Left lung (tissue), 10 donors: ENCODE data around the gene DNM1. TPM values are rescaled to one million over a fixed set of nuclear protein-coding genes. Genes with fewer than 3 reads are reported as not detected.
A peak's percentile ranks its signal among the peaks of the same experiment; 100 is the strongest.
"Not testable (repeated sequence)": the region's sequence is repeated elsewhere in the genome, so short reads cannot be mapped to it uniquely, and the experiment has no call there.

Experiments
- ATAC-seq: fragments of 200-7000 bp; cut with Tn5 transposase; one replicate; pipeline ENCODE4 v1.9.1; 2020; ENCODE audit warnings: moderate library complexity
- DNase-seq, 4 donors: peaks; one replicate each; pipeline ENCODE4 v3.0.0-alpha.2; 2013 to 2020
- H3K27ac ChIP-seq, 2 donors: fragments of 200-600 bp; sonication (generic) in 1 of 2; one replicate each; pipeline versions ENCODE4 v1.5.0 to v1.8.0; 2020 to 2021
- H3K27me3 ChIP-seq, 2 donors: fragments of 200-600 bp; sonication (generic) in 1 of 2; one replicate each; pipeline versions ENCODE4 v1.5.0 to v1.8.0; 2020 to 2021
- H3K36me3 ChIP-seq, 2 donors: fragments of 200-600 bp; sonication (generic) in 1 of 2; one replicate each; pipeline versions ENCODE4 v1.5.0 to v1.8.0; 2020 to 2021
- H3K4me1 ChIP-seq, 2 donors: fragments of 200-600 bp; one replicate each; pipeline ENCODE4 v1.8.0; 2021
- H3K4me3 ChIP-seq, 2 donors: fragments of 200-600 bp; sonication (generic) in 1 of 2; one replicate each; pipeline versions ENCODE4 v1.5.0 to v1.8.0; 2020 to 2021; ENCODE audit warnings: mild to moderate bottlenecking in 1 of 2
- H3K9me3 ChIP-seq, 2 donors: fragments of 200-600 bp; sonication (generic) in 1 of 2; one replicate each; pipeline versions ENCODE4 v1.5.0 to v1.8.0; 2020 to 2021
- CTCF ChIP-seq, 2 donors: fragments of 200-600 bp; sonication (generic) in 1 of 2; IDR thresholded peaks; one replicate each; pipeline versions ENCODE4 v1.5.0 to v1.8.0; 2021; ENCODE audit warnings: antibody characterized with exemption in 2 of 2
- intact Hi-C, 2 donors: fragments of 100-400 bp; cut with DNase I; formaldehyde crosslinking; loops; one replicate each; pipeline versions ENCODE4 v1.11.2 to v1.14.2; 2022
- polyA plus RNA-seq, 6 donors: library from polyadenylated mRNA; unstranded; fragments of 120-200 nt; gene quantifications; one replicate each; pipeline ENCODE4 v1.2.1, GENCODE V29; 2013; ENCODE audit not compliant: insufficient read length in 6 of 6
- total RNA-seq, 2 donors: library from RNA; stranded (reverse); fragmentation: NEBNext Ultra II Directional; extraction: Animal tissue kit (Norgen Biotek cat#: 25700); gene quantifications; one replicate each; pipeline ENCODE4 v1.2.1, GENCODE V29; 2021
- donor health status: DM: no; HTN: yes; CAD: no.
- donor health status: DM: no; HTN: no; CAD: no.

Gene DNM1
- total and polyA plus RNA-seq, 8 donors = 9.0 to 90.0 (median 62.2) TPM

- Histone ChIP-seq H3K27ac (no peak overlapping the region), H3K4me1 (no peaks in the 10 kb centered on the region), H3K9me3 (peaks cover 0 to 7% of the 10 kb centered on the region in 2 donors), H3K27me3 (no peaks in the 10 kb centered on the region), H3K4me3 (no peak overlapping the region), H3K36me3 (peaks cover 4 to 81% of the 10 kb centered on the region in 2 donors)
- TF ChIP-seq CTCF (IDR thresholded peaks at IDR 0.05) = no peak
- ATAC-seq (no peak), DNase-seq (no peak)
- intact Hi-C loops = no loop called here
Measured at GRCh38 chr9:128175726-128176125, 27.5 kb upstream of the DNM1 start.

- no peaks in the 10 kb centered on the region for H3K4me1 ChIP-seq
- no peak overlapping the region for H3K4me3 ChIP-seq
- intact Hi-C loops = no loop called here
- peaks cover 4 to 91% of the 10 kb centered on the region in 2 donors for H3K36me3 ChIP-seq
- no peaks in the 10 kb centered on the region for H3K27me3 ChIP-seq
- no peak for DNase-seq
- H3K9me3 ChIP-seq = peaks cover 0 to 7% of the 10 kb centered on the region in 2 donors
- H3K27ac ChIP-seq = no peak overlapping the region
- ATAC-seq = no peak
- no peak for TF ChIP-seq CTCF (IDR thresholded peaks at IDR 0.05)
Measured at GRCh38 chr9:128178806-128179431, 24.3 kb upstream of the DNM1 start.

DNA sequence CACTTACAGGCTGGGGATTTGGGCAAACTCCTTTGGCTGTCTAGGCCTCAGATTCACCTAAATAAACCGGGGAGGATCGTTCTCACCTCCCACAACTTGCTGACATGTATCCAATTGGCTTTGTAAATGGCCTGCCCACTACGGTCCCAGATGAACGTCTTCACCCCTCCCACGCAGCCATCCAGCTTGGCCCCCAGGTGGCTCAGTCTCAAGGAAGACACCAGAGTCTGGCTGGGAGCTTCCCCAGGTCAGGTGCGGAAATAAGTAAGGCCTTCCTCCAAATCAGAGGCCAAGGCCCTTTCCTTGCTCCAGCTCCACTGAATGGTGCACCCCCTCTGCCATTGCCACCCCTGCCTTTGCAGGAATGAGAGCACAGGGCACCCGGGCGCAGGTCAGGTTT is 23.2 kb upstream of the DNM1 start:
- Histone ChIP-seq H3K27me3 (no peaks in the 10 kb centered on the region), H3K4me1 (no peaks in the 10 kb centered on the region), H3K27ac (no peak overlapping the region), H3K36me3 (peaks cover 4 to 91% of the 10 kb centered on the region in 2 donors), H3K9me3 (peaks cover 0 to 7% of the 10 kb centered on the region in 2 donors), H3K4me3 (no peak overlapping the region)
- DNase-seq (no peak), ATAC-seq (no peak)
- no peak for TF ChIP-seq CTCF (IDR thresholded peaks at IDR 0.05)
- intact Hi-C loops = no loop called here

DNA sequence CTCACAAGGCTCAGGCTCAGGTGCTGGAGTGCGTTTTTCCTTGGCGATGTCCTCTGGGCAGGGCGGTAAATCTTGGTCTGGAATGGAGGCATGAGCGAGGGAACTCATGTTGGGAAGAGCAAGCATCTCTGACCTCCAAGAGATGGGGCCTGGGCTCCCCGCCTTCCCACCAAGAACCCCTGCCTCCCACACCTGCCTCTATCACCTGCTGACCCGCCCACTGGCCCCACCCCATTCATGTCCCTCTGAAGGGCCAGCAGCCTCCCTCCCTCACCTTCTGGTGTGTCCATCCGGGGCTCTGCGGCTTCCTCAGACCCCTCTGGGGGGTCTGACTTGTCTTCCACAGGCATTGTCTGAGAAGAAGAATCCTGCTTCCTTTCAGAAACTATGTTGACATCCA is 22.7 kb upstream of the DNM1 start:
- no peak overlapping the region for H3K27ac ChIP-seq
- H3K9me3 ChIP-seq = peaks cover 0 to 7% of the 10 kb centered on the region in 2 donors
- no peak for TF ChIP-seq CTCF (IDR thresholded peaks at IDR 0.05)
- H3K4me1 ChIP-seq = no peaks in the 10 kb centered on the region
- no peaks in the 10 kb centered on the region for H3K27me3 ChIP-seq
- H3K36me3 ChIP-seq = peaks cover 4 to 91% of the 10 kb centered on the region in 2 donors
- no peak overlapping the region for H3K4me3 ChIP-seq
- no peak for ATAC-seq
- intact Hi-C loops = no loop called here
- no peak for DNase-seq

DNA sequence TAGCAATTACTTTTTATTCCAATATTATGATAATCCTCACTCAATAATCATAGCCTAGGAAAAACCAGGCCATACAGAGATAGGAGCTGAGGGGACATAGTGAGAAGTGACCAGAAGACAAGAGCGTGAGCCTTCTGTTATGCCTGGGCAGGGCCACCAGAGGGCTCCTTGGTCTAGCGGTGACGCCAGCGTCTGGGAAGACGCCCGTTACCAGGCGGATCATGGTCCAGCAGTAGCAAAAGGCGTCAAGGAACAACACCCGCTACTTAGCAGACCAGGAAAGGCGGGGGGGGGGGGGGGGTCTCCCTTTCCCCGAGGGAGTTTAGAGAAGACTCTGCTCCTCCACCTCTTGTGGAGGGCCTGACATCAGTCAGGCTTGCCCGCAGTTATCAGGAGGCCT is 21.7 kb upstream of the DNM1 start:
- H3K36me3 ChIP-seq = peaks cover 4 to 90% of the 10 kb centered on the region in 2 donors
- H3K4me3 ChIP-seq, ATAC-seq, H3K9me3 ChIP-seq, H3K4me1 ChIP-seq, H3K27me3 ChIP-seq, H3K27ac ChIP-seq, intact Hi-C loops: not testable (repeated sequence)
- TF ChIP-seq CTCF (IDR thresholded peaks at IDR 0.05) = peak; percentile 44
- DNase-seq = peak in 1 of 4 donors; percentile 17
